Stimulated activated CD4-positive, alpha-beta T cell treated with anti-CD3 and anti-CD28 coated beads, Interleukin-2, amount 100 ng/mL, for 24 hours (primary cell): Measurements from ENCODE around the gene SRC.

Source experiments
- DNase-seq, 2 donors: peaks; one replicate each; pipeline ENCODE4 v3.0.0-alpha.2; 2020

SRC gene

GRCh38 chr20:37435607-37436006, 89.7 kb downstream of the SRC start:
- no peak for DNase-seq

GRCh38 chr20:37436527-37437186, 90.7 kb downstream of the SRC start:
- no peak for DNase-seq

- DNase-seq, result no peak
Measured at GRCh38 chr20:37437676-37438075, 91.7 kb downstream of the SRC start.

GRCh38 chr20:37438464-37439222, 92.7 kb downstream of the SRC start:
- no peak for DNase-seq

- DNase-seq, result no peak
Measured at GRCh38 chr20:37439223-37439933, 93.4 kb downstream of the SRC start.

GRCh38 chr20:37441023-37441422, 95.1 kb downstream of the SRC start:
- DNase-seq, result no peak

- DNase-seq, result no peak
Measured at GRCh38 chr20:37442547-37442946, 96.6 kb downstream of the SRC start.

- no peak for DNase-seq
Measured at GRCh38 chr20:37442986-37443385, 97.0 kb downstream of the SRC start.

- no peak for DNase-seq
Measured at GRCh38 chr20:37443596-37443995, 97.7 kb downstream of the SRC start.

GRCh38 chr20:37445041-37445440, 99.1 kb downstream of the SRC start:
- no peak for DNase-seq

- DNase-seq, result no peak
Measured at GRCh38 chr20:37446286-37447032, 100.5 kb downstream of the SRC start.

GRCh38 chr20:37447688-37448087, 101.7 kb downstream of the SRC start:
- DNase-seq, result no peak

- no peak for DNase-seq
Measured at GRCh38 chr20:37449276-37449675, 103.3 kb downstream of the SRC start.

- DNase-seq, result no peak
Measured at GRCh38 chr20:37450344-37450743, 104.4 kb downstream of the SRC start.

GRCh38 chr20:37451616-37452015, 105.7 kb downstream of the SRC start:
- DNase-seq, result no peak

- DNase-seq, result no peak
Measured at GRCh38 chr20:37452236-37452635, 106.3 kb downstream of the SRC start.

GRCh38 chr20:37453288-37453687, 107.3 kb downstream of the SRC start:
- no peak for DNase-seq

- DNase-seq, result no peak
Measured at GRCh38 chr20:37453836-37454235, 107.9 kb downstream of the SRC start.

- no peak for DNase-seq
Measured at GRCh38 chr20:37454636-37455385, 108.9 kb downstream of the SRC start.
